CD4-positive, alpha-beta T cell (primary cell): ENCODE results near the gene PSMA5. TPM values are rescaled to one million over a fixed set of nuclear protein-coding genes. Genes with fewer than 3 reads are reported as not detected.

Experiments
- ATAC-seq: fragments of 200-7000 bp; cut with Tn5 transposase; one replicate; pipeline ENCODE4 v1.10.0; 2022; ENCODE audit warnings: mild to moderate bottlenecking; ENCODE audit not compliant: poor library complexity
- CTCF ChIA-PET: fragments of 350-600 bp; sonication (Branson Sonifier 250); formaldehyde crosslinking; loops from one replicate; lab custom pipeline; 2021; ENCODE audit warnings: antibody characterized with exemption, inconsistent platforms; lab: Charles Lee
- POLR2A ChIA-PET: fragments of 350-600 bp; sonication (Branson Sonifier 250); formaldehyde crosslinking; loops from one replicate; lab custom pipeline; 2021; ENCODE audit warnings: antibody characterized with exemption, inconsistent platforms; lab: Charles Lee
- DNase-seq, 14 experiments: peaks; one replicate each; pipeline ENCODE4 v3.0.0-alpha.2; 2013 to 2020; ENCODE audit warnings: mixed read lengths in 2 of 14
- H3K27ac ChIP-seq, 2 donors: one replicate each; pipeline versions ENCODE4 v1.5.1 to v1.7.0; 2013; ENCODE audit warnings: low read length in 2 of 2, low read depth in 1 of 2, mild to moderate bottlenecking in 1 of 2
- H3K27me3 ChIP-seq, 2 experiments: 1 replicate in 1 of 2; 2 replicates in 1 of 2; pipeline versions ENCODE4 v1.6.1 to v1.7.0; 2013; ENCODE audit warnings: low read length in 2 of 2, control low read depth in 1 of 2, mild to moderate bottlenecking in 1 of 2, moderate library complexity in 1 of 2; ENCODE audit not compliant: insufficient read depth in 2 of 2, control insufficient read depth in 1 of 2
- H3K36me3 ChIP-seq: one replicate; pipeline ENCODE4 v1.6.1; 2013; ENCODE audit warnings: low read length, control low read depth; ENCODE audit not compliant: insufficient read depth
- H3K4me1 ChIP-seq: one replicate; pipeline ENCODE4 v1.6.1; 2013; ENCODE audit warnings: low read length, control low read depth; ENCODE audit not compliant: insufficient read depth
- H3K4me3 ChIP-seq: one replicate; pipeline ENCODE4 v1.5.1; 2013; ENCODE audit warnings: mild to moderate bottlenecking, low read length, moderate library complexity
- H3K9me3 ChIP-seq, 2 experiments: 1 replicate in 1 of 2; 2 replicates in 1 of 2; pipeline versions ENCODE4 v1.6.1 to v1.7.0; 2013; ENCODE audit warnings: low read length in 2 of 2, mild to moderate bottlenecking in 2 of 2, control low read depth in 1 of 2, moderate library complexity in 1 of 2; ENCODE audit not compliant: control insufficient read depth in 1 of 2, insufficient read depth in 1 of 2
- H3K27ac Mint-ChIP-seq: one replicate; pipeline ENCODE4 v1.8.0; 2020; ENCODE audit warnings: mixed read lengths
- H3K27me3 Mint-ChIP-seq: one replicate; pipeline ENCODE4 v1.8.0; 2021; ENCODE audit warnings: mixed read lengths
- H3K36me3 Mint-ChIP-seq: one replicate; pipeline ENCODE4 v1.8.0; 2021; ENCODE audit warnings: low read depth, mixed read lengths
- H3K4me1 Mint-ChIP-seq: one replicate; pipeline ENCODE4 v1.8.0; 2021; ENCODE audit warnings: low read depth, mixed read lengths
- H3K4me3 Mint-ChIP-seq: one replicate; pipeline ENCODE4 v1.8.0; 2020; ENCODE audit warnings: mild to moderate bottlenecking, mixed read lengths
- H3K9me3 Mint-ChIP-seq: one replicate; pipeline ENCODE4 v1.8.0; 2020; ENCODE audit warnings: mixed read lengths
- intact Hi-C, 2 experiments: fragments of 100-400 bp; cut with DNase I in 1 of 2; cut with micrococcal nuclease in 1 of 2; formaldehyde crosslinking; loops; one replicate each; pipeline versions ENCODE4 v1.15.1 to v1.9.0; 2023 to 2025; cut with DNase I, micrococcal nuclease
- total RNA-seq, 174 experiments: library from RNA in 2 of 174; stranded (reverse) in 2 of 174; gene quantifications; one replicate each; pipeline ENCODE4 v1.2.3 and lab custom pipeline; 2021 to 2026
- TF ChIP-seq, protein P1 (sequence below): fragments of 200-600 bp; IDR thresholded peaks from one replicate; pipeline ENCODE4 v1.8.0; 2022; ENCODE audit warnings: antibody characterized with exemption, mild to moderate bottlenecking

The PSMA5 gene
- total RNA-seq, 2 experiments from 2014 or later = 29.8 to 33.8 TPM

DNA sequence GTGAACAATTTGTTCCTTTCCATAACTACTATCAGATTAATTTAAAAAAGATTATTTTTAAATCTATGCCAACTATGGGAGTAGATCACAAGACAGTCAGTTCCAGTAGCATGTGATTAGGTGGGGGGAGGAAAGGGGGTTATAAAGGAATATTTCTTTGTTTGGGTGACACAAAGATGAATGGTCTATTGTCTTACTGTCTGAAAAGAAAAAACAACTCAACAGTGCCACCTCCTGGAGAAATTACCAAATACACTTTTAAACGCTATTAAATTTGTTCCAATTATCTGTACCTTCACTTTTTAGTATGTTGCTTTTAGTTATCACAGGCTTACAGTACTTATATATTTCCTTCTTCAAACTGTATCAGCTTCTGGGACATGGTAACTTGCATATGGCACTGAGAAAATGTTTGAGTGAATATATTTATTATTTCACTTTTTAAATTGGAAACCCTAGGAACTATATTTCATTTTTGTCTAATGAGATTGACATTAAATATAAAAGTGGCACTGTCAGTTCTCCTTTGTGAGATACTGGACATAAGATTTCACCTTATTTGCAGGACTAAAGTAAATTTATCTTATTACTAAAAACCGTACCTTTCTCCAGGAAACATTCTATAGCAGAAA, 26.8 kb downstream of the PSMA5 start:
- H3K9me3 ChIP-seq = peaks cover 0 to 3% of the 10 kb centered on the region in 2 experiments
- Mint-ChIP-seq H3K9me3 (no peaks in the 10 kb centered on the region), H3K4me3 (peak overlapping the region; percentile 78), H3K4me1 (peaks cover 16% of the 10 kb centered on the region), H3K27ac (no peak overlapping the region), H3K36me3 (peaks cover 33% of the 10 kb centered on the region), H3K27me3 (peaks cover 32% of the 10 kb centered on the region)
- peak in 4 of 14 experiments; percentile 26 to 81 (median 72) for DNase-seq
- POLR2A ChIA-PET = interaction anchor here (0.7 to 1.6 kb wide), 3 partner anchors 26 to 185 kb away, joined by 3 to 6 read pairs (median 3); partner anchors contain the start of genes PSMA5 and SARS1
- H3K27me3 ChIP-seq = peaks cover 32 to 33% of the 10 kb centered on the region in 2 experiments
- H3K36me3 ChIP-seq = peaks cover 36% of the 10 kb centered on the region
- TF ChIP-seq, protein P1, sequence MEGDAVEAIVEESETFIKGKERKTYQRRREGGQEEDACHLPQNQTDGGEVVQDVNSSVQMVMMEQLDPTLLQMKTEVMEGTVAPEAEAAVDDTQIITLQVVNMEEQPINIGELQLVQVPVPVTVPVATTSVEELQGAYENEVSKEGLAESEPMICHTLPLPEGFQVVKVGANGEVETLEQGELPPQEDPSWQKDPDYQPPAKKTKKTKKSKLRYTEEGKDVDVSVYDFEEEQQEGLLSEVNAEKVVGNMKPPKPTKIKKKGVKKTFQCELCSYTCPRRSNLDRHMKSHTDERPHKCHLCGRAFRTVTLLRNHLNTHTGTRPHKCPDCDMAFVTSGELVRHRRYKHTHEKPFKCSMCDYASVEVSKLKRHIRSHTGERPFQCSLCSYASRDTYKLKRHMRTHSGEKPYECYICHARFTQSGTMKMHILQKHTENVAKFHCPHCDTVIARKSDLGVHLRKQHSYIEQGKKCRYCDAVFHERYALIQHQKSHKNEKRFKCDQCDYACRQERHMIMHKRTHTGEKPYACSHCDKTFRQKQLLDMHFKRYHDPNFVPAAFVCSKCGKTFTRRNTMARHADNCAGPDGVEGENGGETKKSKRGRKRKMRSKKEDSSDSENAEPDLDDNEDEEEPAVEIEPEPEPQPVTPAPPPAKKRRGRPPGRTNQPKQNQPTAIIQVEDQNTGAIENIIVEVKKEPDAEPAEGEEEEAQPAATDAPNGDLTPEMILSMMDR = peak; percentile 70
- no peak overlapping the region for H3K27ac ChIP-seq
- ATAC-seq = peak; percentile 57
- peaks cover 16% of the 10 kb centered on the region for H3K4me1 ChIP-seq
- H3K4me3 ChIP-seq = no peak overlapping the region
- intact Hi-C loops = loop anchor here (1.0 to 5.0 kb wide), 4 partner anchors 121 to 572 kb away; no protein-coding TSS in a partner anchor
- CTCF ChIA-PET = interaction anchor here (0.7 to 5.5 kb wide), 10 partner anchors 11 to 147 kb away, joined by 3 to 20 read pairs (median 6); partner anchors contain the start of genes PSMA5 and PSRC1

DNA sequence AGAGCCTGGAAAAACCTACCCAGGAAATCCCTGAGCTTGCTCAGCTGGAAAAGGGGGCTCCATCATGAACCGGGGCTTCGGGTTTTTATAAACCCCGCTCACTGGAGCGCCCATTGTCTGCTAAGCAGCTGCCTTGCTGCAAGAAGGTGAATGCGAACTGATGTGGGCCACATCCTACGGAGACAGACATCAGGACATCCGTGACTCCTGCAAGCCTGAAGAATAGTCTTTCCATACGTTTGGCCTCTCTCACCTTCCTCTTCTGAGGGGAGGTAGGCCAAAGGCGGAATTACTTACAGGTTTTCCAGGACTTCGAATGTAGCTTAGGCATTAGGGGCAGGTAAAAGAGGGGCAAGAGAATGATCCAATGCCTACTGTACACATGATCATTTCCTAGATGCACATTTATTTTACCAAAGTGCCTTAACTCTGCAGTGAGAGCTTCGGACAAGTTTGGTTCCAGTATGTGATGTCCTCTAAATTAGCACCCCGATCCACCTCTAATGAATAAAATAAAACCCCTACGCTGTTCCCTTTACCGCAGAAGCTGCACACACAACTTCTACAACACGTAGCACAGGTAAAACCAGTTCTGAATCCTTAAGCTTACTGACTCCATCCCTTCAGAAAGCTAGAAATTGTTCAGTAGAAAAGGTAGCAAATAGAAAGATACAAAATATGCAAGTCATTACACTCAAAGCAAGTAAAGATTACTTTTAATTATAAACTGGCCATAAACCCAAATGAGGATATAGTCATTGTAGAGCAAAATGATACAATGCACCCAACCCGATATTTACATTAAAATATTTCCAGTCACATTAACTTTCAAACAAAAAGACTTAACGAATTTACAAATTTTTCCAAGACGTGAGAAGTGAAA, 27.7 kb downstream of the PSMA5 start:
- peak overlapping the region; percentile 46 for H3K4me3 ChIP-seq
- no peaks in the 10 kb centered on the region for H3K9me3 Mint-ChIP-seq
- peak overlapping the region; percentile 84 for H3K4me3 Mint-ChIP-seq
- TF ChIP-seq, protein P1 = no peak
- H3K4me1 Mint-ChIP-seq = peaks cover 16% of the 10 kb centered on the region
- H3K36me3 ChIP-seq = peaks cover 28% of the 10 kb centered on the region
- H3K27ac Mint-ChIP-seq = no peak overlapping the region
- peaks cover 16% of the 10 kb centered on the region for H3K4me1 ChIP-seq
- peaks cover 39% of the 10 kb centered on the region for H3K27me3 Mint-ChIP-seq
- ChIA-PET CTCF (interaction anchor here (0.7 to 5.5 kb wide), 10 partner anchors 10 to 135 kb away, joined by 3 to 20 read pairs (median 4); partner anchors contain the start of genes PSMA5 and PSRC1), POLR2A (interaction anchor here (0.6 to 1.6 kb wide), 4 partner anchors 12 to 188 kb away, joined by 3 to 6 read pairs (median 4); partner anchors contain the start of genes PSRC1 and SARS1)
- DNase-seq = peak in 1 of 14 experiments; percentile 15
- ATAC-seq = no peak
- intact Hi-C loops = loop anchor here (1.0 to 5.0 kb wide), 4 partner anchors 120 to 571 kb away; no protein-coding TSS in a partner anchor
- H3K9me3 ChIP-seq = peaks cover 0 to 3% of the 10 kb centered on the region in 2 experiments
- H3K36me3 Mint-ChIP-seq = peaks cover 25% of the 10 kb centered on the region
- H3K27ac ChIP-seq = no peak overlapping the region
- peaks cover 35 to 40% of the 10 kb centered on the region in 2 experiments for H3K27me3 ChIP-seq
